ENCODE data around the gene NRGN. TPM values are rescaled to one million over a fixed set of nuclear protein-coding genes. Genes with fewer than 3 reads are reported as not detected.

NRGN gene
- total RNA-seq, 1 experiment from 2014 or later = 7.8 TPM

DNA sequence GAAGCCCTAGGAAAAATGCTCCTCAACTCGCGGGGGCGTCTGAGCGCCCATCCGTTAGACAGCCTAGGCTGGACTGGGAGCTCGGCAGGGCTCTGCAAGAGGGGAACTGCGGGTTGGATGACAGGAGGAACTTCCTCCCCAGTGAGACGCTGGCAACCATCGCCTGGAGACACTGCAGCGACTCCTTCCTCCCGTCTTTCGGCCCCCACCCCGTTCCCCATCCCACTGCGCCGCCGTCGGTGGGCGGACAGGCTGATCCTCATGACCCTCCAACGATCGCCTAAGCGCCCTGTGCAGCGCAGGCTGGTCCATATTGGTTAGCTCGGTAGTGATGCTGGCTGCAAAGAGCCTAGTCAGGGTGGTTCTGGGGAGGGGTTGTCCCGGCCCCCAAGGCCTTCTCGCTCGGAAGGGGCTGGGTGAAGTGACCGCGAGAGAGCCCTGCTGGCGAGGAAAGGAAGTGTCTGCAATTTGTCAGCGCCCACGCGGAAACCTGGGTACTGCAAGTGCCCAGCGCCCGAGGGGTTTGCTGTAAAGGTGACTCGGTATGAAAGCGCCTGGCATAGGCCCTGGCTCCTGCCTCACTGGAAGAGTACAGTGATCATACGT is 638 bp downstream of the NRGN start:
- BruUV-seq (replicated peaks) = no TSS peak
- Mint-ChIP-seq H3K9me3 (ENCODE audit: unreplicated experiment) (no peaks in the 10 kb centered on the region), H3K4me1 (ENCODE audit: low read depth, unreplicated experiment) (peaks cover 6% of the 10 kb centered on the region), H3K27ac (ENCODE audit: unreplicated experiment) (no peak overlapping the region), H3K27me3 (ENCODE audit: insufficient read depth, unreplicated experiment) (peaks cover 35% of the 10 kb centered on the region), H3K4me3 (ENCODE audit: unreplicated experiment) (peak overlapping the region; percentile 65), H3K36me3 (ENCODE audit: insufficient read depth, unreplicated experiment) (peaks cover 4% of the 10 kb centered on the region)
- CTCF ChIA-PET = interaction anchor here (0.7 to 2.1 kb wide), 10 partner anchors 14 to 136 kb away, joined by 3 to 12 read pairs (median 8); no protein-coding TSS in a partner anchor
- peak in 1 of 2 experiments; percentile 61 for DNase-seq
- H3K4me3 ChIP-seq (ENCODE audit: low read depth, low read length) = peak overlapping the region; percentile 62
- peaks cover 6% of the 10 kb centered on the region for H3K4me1 ChIP-seq
- POLR2A ChIA-PET = interaction anchor here (0.6 kb wide), 1 partner anchor 67 kb away, joined by 4 read pairs; the partner anchor contains the start of genes SIAE and SPA17
- TF ChIP-seq, protein P1, sequence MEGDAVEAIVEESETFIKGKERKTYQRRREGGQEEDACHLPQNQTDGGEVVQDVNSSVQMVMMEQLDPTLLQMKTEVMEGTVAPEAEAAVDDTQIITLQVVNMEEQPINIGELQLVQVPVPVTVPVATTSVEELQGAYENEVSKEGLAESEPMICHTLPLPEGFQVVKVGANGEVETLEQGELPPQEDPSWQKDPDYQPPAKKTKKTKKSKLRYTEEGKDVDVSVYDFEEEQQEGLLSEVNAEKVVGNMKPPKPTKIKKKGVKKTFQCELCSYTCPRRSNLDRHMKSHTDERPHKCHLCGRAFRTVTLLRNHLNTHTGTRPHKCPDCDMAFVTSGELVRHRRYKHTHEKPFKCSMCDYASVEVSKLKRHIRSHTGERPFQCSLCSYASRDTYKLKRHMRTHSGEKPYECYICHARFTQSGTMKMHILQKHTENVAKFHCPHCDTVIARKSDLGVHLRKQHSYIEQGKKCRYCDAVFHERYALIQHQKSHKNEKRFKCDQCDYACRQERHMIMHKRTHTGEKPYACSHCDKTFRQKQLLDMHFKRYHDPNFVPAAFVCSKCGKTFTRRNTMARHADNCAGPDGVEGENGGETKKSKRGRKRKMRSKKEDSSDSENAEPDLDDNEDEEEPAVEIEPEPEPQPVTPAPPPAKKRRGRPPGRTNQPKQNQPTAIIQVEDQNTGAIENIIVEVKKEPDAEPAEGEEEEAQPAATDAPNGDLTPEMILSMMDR (IDR thresholded peaks at IDR 0.05; ENCODE audit: insufficient read depth in 1 of 2, low read depth in 1 of 2, low read length in 1 of 2, severe bottlenecking in 1 of 2, unreplicated experiment in 1 of 2) = peak; percentile 49 to 61
- peaks cover 8% of the 10 kb centered on the region for H3K27me3 ChIP-seq (replicated peaks; ENCODE audit: control insufficient read depth, insufficient read depth, low read length)
- H3K36me3 ChIP-seq (ENCODE audit: control insufficient read depth, insufficient read depth, low read length) = no peaks in the 10 kb centered on the region
- H3K9me3 ChIP-seq = no peaks in the 10 kb centered on the region
- intact Hi-C loops (cut with micrococcal nuclease; ENCODE audit: unreplicated experiment) = loop anchor here (1.0 kb wide), 1 partner anchor 71 kb away; no protein-coding TSS in a partner anchor

DNA sequence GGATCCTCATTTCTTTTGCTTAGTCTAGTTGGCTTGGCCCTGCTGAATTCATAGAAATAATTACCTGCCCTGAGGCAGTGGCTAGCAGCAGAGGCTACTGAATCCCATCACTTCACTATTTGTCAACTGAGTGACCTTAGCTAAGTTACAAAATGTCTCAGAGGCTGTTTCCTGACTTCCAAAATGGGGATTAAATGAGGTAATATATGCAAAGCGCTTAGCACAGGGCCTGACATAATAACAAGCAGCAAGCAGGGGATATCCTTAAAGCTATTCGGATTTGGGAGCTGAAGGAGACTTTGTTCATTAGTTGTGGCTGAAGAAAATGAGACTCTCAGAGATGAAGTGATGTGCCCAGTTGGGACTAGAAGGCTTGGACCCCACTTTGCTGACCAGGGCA is 2.8 kb downstream of the NRGN start:
- Histone ChIP-seq H3K4me1 (peaks cover 12% of the 10 kb centered on the region), H3K27me3 (replicated peaks; ENCODE audit: control insufficient read depth, insufficient read depth, low read length) (peaks cover 8% of the 10 kb centered on the region), H3K36me3 (ENCODE audit: control insufficient read depth, insufficient read depth, low read length) (no peaks in the 10 kb centered on the region), H3K4me3 (ENCODE audit: low read depth, low read length) (no peak overlapping the region), H3K9me3 (no peaks in the 10 kb centered on the region)
- Mint-ChIP-seq H3K27ac (ENCODE audit: unreplicated experiment) (no peak overlapping the region), H3K9me3 (ENCODE audit: unreplicated experiment) (no peaks in the 10 kb centered on the region), H3K36me3 (ENCODE audit: insufficient read depth, unreplicated experiment) (peaks cover 9% of the 10 kb centered on the region), H3K27me3 (ENCODE audit: insufficient read depth, unreplicated experiment) (peaks cover 20% of the 10 kb centered on the region), H3K4me1 (ENCODE audit: low read depth, unreplicated experiment) (peaks cover 6% of the 10 kb centered on the region), H3K4me3 (ENCODE audit: unreplicated experiment) (no peak overlapping the region)
- no TSS peak for BruUV-seq (replicated peaks)
- TF ChIP-seq, protein P1 (IDR thresholded peaks at IDR 0.05; ENCODE audit: insufficient read depth in 1 of 2, low read depth in 1 of 2, low read length in 1 of 2, severe bottlenecking in 1 of 2, unreplicated experiment in 1 of 2) = no peak
- ChIA-PET CTCF (interaction anchor here (0.5 to 0.6 kb wide), 3 partner anchors 21 to 565 kb away, joined by 3 to 4 read pairs (median 3); no protein-coding TSS in a partner anchor), POLR2A (no interaction called here)
- DNase-seq = no peak
- intact Hi-C loops (cut with micrococcal nuclease; ENCODE audit: unreplicated experiment) = no loop called here

DNA sequence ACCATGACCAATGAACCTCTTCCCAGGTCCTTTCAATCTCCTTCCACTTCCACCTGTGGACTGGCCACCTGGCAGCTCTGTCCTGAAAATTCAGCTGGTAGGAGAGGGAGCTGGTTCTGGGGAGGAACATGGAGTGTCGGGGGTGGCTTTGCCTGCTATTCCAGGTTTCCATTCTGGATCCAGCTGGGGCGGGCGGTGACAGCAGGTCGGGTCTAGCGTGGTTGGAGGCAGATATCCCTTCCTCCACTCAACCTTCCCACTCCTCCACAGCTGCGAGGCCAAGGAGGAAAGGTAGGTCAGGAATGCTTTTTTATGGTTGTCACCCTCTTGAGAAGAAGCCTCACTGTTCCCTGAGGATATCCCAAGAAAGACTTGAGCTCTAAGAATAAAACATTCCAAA is 3.3 kb downstream of the NRGN start:
- Mint-ChIP-seq H3K4me1 (ENCODE audit: low read depth, unreplicated experiment) (peaks cover 9% of the 10 kb centered on the region), H3K27ac (ENCODE audit: unreplicated experiment) (no peak overlapping the region), H3K9me3 (ENCODE audit: unreplicated experiment) (no peaks in the 10 kb centered on the region), H3K36me3 (ENCODE audit: insufficient read depth, unreplicated experiment) (peaks cover 9% of the 10 kb centered on the region), H3K27me3 (ENCODE audit: insufficient read depth, unreplicated experiment) (peaks cover 20% of the 10 kb centered on the region), H3K4me3 (ENCODE audit: unreplicated experiment) (no peak overlapping the region)
- peaks cover 6% of the 10 kb centered on the region for H3K27me3 ChIP-seq (replicated peaks; ENCODE audit: control insufficient read depth, insufficient read depth, low read length)
- no peak overlapping the region for H3K4me3 ChIP-seq (ENCODE audit: low read depth, low read length)
- H3K36me3 ChIP-seq (ENCODE audit: control insufficient read depth, insufficient read depth, low read length) = no peaks in the 10 kb centered on the region
- intact Hi-C loops (cut with micrococcal nuclease; ENCODE audit: unreplicated experiment) = no loop called here
- H3K4me1 ChIP-seq = peaks cover 17% of the 10 kb centered on the region
- POLR2A ChIA-PET = no interaction called here
- TF ChIP-seq, protein P1 (IDR thresholded peaks at IDR 0.05; ENCODE audit: insufficient read depth in 1 of 2, low read depth in 1 of 2, low read length in 1 of 2, severe bottlenecking in 1 of 2, unreplicated experiment in 1 of 2) = no peak
- no TSS peak for BruUV-seq (replicated peaks)
- DNase-seq = no peak
- H3K9me3 ChIP-seq = no peaks in the 10 kb centered on the region
- CTCF ChIA-PET = interaction anchor here (0.5 to 1.6 kb wide), 2 partner anchors 16 to 20 kb away, joined by 3 to 5 read pairs; no protein-coding TSS in a partner anchor

Measured in Caco-2 (cell line).